Anterior cingulate cortex (tissue), 58 donors: ENCODE measurements around the gene MEGF11.

Source experiments
- DNase-seq, 58 donors: peaks; one replicate each; lab custom pipeline; 2025; lab: John Stamatoyannopoulos, UW

MEGF11 gene

DNA sequence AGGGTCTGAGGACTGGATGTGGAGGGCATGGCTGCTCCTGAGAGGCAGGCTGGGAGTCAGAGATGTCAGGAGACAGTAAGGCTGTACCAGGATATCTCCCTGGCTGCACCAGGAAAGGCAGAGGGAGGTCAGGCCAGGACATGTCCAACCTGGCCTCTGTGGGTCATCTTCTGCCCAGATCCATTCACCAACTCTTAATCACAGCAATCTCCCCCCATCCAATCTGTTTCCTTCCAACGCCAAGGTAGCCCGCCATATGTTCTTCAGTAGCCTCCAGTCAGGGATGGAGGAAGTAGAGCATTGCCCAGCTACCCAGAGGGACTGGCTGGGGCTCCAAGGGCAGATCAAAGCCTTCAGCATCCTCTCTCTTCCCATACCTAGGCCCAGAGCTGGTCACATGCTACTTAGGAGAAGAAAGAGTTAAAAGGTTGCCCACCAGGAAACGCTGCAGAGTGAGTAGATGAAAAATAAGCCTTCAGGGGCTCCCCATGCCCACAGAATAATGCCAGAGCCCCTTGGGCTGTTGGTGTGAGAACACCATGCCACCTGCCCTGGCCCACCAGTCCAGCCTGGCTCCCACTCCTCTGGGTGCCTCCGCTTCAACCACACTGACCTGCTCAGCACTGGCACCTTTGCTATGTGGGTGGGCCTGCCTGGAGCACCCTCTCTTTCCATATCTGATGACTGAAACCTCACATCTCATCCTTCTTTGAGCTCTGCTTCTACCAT, 176.8 kb downstream of the MEGF11 start:
- DNase-seq: no peak

DNA sequence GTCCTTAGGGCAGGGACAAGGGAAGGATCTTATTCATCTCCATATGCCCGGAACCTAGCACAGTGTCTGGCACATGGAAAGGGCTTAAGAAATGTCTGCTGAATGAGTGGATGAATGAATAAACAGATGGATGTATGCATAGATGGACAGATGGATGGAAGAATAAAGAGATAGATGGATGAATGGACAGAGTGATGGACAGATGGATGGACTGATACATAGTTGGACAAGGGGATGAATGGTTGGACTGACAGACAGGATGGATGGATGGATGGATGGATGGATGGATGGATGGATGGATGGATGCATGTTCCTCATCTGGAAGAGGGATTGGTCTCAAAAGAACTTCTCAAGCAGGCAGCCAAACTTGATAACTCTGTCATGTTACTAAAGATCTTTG, 177.6 kb downstream of the MEGF11 start:
- DNase-seq: no peak

DNA sequence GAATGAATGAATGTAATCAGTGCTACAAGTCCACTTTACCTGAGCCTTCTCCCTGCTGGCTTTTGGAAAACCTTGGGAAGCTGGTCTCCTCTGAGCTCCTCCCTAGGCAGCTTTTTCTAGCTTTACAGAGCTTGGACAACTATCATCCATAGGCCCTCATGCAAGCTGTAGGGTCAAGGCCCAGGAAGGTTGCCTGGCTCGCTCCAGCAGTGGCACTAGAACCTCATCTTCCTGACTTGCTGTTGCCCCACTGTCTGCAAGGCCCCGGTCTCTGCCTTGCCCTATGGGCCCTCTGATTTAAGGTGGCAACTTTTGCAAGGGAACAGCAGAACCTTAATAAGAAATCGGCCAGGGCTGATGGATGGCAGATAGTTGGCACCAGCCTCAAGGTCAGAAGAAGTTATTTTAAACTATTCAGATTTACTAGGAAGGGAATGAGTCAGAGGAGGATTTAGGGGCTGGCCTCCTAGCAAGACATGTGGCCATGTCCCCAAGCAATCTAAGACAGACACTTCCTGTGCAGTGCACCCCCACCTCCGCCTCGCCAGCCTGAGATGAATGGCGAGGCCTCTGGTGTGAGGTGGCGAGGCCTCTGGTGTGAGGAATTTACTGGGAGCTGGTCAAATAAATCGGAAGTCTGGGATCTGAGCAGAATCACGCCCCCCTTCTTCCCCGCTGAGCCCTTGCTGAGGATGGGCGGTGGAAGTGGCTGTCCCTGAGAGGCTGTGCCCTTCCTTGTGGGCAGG, 180.8 kb downstream of the MEGF11 start:
- DNase-seq: no peak

DNA sequence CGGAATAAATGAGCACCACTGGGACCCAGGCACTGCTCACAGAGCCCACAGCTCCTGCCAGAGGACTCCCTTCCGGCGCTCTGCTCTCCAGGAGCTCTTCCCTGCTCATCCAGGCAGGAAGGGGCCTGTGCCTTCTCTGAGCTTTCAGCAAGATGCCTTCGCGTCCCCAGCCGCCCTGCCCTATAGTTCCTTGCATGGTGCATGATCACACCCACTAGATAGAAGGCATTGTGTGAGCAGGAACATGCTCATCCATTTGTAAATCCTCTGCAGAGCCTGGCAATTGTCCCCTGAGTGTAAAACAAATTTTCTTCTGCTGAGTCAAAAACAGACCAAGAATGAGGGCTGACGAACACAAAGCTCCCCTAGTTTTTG, 181.6 kb downstream of the MEGF11 start:
- no peak for DNase-seq

DNA sequence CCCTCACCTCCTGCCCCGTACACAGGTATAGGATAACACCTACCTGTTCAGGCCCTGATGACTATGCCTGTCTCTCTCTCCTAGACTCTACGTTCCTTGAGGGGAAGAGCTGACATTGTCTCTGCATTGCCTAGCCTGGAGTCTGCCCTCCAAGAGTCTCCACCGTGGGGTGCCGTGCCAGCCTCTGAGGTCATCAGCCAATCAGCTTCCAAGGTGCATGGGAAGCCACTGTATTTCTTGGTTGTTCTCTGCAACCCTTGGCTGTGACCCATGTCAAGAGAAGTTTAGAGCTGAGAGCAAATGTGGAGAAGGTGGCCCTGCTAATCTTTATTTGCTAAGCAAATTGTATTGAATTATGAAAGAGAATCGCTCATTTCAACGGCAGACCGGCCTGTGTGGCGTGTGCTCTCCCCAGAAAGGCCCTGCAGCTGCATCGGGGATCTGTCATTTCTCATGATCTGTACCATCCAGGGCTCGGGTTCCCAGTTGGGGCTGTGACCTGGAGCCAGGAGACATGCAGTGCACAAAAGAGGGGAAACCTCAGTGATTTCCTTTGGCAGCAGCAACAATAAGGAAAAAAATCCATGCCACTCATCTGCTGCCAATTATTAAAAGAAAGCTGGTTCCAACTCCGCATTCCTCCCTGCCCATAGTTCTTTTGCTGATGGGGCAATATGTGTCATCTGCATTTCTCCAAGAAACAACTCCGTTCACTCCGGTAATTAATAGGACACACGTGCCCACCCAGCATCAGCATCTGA, 182.2 kb downstream of the MEGF11 start:
- no peak for DNase-seq

DNA sequence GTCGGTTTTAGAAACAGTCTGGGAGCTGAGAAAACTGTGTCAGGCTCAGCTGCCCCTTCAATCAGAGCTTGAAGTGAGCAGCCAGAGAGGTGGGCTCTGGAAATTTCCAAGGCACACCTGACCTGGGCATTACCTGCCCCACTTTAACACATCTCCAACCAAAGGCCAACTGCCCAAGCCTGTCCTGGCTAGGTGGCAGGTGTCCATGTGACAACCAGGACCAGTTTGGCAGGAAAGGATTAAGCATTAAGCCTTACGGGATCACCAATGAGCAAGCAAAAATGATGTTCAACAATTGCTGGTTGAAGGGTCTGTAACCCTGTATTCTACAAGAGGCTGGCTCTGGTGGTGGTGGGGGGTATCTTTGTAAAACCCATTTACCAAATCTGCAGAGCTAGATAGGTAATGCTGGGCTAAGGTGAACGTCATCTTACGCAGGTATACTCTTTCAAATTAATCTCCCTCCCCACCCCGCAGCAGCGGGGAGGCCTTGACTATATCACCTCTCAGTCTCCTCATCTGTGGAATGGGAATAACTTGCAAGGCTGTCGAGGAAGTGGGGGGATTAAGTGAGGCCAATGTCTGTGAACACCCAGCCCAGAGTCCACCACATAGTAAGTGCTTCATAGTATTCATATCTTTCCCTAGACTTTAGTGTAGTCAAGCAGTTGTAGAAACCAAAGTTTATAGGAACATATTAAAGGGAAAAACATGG, 183.2 kb downstream of the MEGF11 start:
- DNase-seq: no peak

DNA sequence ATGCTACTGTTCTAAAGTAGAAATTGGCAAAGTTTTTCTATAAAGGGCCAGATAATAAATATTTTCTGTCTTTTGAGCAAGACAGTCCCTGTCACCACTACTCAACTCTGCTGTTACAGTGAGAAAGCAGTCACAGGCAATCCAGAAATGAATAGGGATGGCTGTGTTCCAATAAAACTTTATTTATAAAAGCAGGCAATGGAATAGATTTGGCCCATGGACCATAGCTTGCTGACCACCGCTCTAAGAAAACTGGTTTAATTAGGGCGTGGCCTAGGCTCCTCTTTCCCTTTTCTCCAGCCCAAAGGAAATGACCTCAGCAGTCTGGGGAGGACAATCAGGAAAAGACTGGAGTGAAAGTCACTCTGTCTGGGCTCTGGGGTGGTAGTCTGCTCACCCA, 183.8 kb downstream of the MEGF11 start:
- no peak for DNase-seq

DNA sequence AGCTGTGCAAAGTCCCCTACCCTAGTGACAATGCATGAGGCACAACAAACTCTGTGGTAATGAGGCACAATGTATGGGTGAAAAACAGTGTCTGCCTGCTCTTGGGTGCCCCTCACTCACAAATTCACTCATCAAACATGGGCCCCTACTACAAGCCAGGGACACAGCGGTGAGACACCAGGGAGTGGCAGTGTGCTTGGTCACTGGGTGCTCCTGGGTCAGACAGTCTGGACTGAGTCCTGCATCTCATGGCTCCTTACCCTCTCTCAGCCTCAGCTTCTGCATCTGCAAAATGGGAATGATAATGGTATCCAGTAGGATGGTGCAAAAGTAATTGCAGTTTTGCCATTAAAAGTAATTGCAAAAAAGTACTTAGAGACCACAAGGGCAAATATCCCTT, 184.7 kb downstream of the MEGF11 start:
- DNase-seq: no peak

DNA sequence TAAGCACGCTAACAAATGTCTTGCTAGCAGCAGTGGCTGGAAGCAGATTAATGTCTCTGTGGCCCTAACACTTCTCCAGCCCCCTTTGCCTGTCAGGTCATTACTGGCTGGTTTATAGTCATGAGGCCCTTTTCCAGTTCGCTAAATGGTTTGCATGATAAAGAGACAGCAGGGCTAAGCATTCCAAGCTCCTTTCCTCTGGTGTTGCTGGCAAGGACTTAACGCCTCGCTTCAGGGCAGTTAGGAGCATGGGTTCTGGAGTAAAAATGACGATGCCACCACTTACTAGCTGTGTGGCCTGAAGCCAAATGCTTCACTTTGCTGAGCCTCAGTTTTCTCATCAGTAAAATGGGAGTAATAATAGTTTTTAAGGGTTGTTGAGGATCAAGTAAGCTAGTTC, 185.9 kb downstream of the MEGF11 start:
- no peak for DNase-seq

DNA sequence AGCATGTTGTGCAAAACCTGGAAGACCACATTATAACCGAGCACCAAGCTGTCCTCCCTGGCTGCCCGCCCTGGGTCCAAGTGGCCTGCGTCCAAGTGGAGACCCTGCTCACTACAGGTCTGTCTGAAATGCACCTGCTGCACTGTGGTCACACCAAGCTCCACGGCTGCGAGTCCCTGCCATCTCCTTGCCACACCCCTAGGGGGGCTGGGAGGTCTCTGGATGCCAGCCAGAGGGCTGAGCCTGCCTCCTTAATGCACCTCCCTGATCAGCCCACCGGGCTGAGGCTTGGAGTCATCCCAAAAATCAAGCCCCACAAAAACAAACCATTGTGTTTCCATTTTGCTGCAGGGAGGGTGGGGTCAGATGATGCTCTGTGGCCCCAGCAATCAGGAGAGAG, 187.1 kb downstream of the MEGF11 start:
- no peak for DNase-seq

DNA sequence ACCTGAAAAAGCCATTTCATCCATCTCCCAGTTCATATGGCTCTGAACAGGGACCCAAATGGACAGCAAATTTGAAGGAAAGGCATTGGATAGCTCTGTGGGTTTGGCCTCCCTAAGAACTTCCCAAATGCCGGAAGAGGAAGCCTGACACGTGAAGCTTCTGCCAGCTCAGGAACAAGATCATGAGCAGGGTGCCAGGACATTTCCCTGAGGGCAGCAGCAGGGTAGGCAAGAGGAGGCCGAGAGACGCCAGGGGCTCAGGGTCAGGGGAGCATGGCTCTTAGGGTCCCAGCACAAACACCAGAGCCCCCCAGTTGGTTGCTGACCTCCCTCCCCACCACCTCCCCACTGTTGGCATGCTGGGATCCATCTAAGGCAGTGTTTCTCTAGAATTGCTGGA, 187.5 kb downstream of the MEGF11 start:
- DNase-seq: no peak

DNA sequence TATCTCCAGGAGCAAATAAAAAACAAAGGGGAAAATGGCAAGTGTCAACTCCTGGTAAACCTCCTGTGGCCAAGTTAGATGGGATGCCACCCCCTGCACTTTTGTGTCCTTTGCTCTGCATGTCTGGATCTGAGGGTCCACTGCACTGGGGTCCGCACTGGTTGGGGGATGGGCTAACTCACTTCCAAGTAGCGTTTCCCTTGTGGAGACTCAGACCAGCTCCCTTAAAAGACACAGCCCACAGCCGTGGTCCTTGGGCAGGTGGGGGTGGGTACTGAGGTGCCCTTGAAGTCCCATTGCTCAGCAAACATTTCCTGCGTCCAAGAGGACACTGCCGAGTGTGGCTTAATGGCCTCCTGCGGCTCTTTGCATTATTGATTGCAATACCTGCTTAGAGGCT, 188.2 kb downstream of the MEGF11 start:
- no peak for DNase-seq

DNA sequence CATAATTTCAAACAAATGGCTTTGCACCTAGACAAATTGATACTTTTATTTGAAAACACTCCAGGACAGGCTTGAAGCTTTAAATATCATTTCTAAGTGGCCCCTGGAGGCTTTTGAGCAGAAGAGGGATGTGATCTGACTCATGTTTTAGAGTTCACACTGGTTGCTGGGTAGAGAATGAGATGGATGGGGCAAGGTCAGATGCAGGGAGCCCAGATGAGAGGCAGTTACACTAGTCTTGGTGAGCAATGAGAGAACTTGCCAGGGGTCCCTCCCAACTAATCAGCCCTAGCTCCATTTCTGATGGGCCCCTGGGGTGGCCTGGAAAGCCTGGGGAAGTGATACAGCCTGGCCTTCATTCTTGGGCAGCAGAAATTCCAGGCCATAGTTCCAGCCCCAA, 190.4 kb downstream of the MEGF11 start:
- no peak for DNase-seq

DNA sequence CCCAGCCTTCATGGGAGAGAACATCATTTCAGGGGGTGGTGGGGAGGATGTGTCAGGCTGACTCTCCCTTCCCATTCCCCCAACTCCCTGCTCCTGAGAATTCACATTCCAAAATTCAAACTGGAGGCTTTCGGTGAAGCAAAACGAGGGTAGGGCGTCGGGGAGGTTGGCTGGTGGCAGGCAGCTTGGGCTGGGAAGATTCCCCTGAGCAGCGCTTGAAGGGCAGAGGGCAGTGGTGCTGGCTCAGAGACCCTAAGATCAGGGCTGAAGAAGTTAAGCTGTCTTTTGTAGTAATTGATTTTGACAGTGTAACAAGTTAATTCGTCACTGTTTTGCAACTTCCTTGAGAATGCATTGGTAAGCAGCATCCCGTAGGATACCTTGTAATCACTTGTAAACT, 196.5 kb downstream of the MEGF11 start:
- DNase-seq: no peak

DNA sequence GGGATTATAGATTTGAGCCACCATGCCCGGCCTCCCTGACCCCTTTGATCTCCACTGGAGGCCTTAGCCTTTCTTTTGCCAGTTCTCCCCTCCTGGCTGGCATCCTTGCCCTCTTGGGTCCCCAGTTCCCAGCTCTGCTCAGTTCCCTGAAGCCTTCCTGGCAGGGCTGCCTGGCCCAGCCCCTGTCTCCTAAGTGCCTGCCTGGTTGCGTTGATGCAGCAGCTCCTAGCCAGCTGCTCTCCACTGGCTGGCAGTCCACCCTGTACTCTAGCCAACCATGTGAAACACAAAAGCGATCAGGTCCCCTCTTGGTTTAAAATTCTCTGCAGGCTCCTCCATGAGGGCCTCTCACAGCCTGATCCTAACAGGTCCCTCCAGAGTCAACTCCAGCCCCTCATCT, 199.6 kb downstream of the MEGF11 start:
- peak in 31 of 58 donors; percentile 3 to 52 (median 24) for DNase-seq

DNA sequence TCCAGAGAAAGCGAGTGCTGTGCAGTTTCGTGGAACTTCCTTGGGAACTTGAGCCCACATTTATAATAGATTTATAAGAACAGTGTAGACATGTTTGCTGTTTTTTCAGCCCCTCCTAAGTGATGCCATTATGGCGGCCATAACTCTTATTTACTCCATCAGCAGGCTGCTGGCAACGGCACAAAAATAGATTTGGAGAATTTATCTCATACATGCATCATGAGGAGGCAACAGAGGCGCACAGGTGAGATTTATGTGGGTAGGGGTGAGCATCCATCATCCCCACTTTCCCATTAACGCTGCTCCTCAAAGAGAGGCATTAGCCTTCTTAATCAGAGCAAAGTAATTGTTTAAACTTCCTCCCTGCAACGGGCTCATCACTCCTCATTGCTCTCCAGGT, 201.7 kb downstream of the MEGF11 start:
- DNase-seq: no peak

DNA sequence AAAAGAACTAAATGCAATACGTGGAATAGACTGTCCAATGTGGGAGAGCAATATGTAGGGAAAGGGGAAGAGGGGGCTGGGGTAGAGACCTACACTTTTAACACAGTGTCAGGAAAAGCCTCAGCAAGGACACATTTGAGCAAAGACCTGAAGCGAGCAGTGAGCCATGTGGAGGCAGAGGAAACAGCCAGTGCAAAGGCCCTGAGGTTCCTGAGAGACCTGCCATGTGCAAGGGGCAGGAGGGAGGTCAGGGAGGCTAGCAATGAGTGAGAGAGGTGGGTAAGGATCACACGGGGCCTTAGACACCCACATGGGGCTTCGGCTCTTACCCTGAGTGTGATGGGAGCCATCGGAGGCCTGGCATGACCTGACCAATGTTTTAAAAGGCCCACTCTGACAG, 203.3 kb downstream of the MEGF11 start:
- no peak for DNase-seq

DNA sequence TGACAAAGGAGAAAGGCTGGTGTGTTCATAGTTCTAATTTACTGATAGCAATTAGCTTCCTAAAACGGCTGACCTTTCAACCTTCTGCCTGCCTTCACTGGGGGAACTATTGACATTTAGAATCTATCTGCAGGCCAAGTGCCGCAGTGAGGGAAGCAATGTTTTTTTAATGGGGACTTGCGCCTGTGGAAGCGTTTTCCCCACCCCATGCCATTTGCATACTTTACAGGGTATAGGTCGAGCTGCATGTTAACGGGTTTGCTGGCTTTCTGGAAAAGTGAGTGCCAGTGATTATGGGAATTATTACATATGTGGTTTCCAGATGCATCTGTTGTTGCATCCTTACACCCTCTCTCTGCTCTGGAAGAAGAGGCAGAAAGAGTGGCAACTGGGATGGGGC, 204.2 kb downstream of the MEGF11 start:
- DNase-seq: no peak

DNA sequence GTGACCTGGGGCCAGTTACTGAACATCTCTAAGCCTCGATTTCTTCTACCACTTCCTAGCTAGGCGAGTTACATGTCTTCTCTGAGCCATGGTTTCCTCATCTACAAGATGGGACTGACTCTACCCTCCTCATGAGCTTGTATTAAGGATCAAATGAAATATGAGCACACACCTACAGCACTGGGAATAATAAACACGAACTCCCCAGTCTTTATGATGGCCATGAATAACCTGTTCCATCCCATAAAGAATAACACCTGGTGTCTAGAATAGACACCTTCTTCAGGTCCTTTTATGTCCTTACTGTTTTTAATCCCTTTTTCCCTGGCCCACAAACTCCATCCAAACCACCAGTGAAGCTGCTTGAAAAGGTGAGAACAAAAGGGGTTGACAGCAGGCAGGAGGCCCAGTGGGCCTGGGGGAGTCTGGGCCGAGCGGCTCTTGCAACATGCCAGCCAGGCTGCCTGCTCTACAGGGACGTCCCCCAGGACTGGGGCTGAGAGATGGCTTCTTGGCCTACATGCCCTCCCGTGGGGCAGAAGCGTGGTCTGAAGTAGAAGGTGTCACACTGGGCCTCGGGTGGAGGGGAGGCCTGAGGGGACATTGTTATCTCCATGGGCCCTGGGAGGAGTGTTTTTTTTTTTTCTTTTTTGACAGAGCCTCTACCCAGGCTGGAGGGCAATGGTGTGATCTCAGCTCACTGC, 206.1 kb downstream of the MEGF11 start:
- DNase-seq: no peak

DNA sequence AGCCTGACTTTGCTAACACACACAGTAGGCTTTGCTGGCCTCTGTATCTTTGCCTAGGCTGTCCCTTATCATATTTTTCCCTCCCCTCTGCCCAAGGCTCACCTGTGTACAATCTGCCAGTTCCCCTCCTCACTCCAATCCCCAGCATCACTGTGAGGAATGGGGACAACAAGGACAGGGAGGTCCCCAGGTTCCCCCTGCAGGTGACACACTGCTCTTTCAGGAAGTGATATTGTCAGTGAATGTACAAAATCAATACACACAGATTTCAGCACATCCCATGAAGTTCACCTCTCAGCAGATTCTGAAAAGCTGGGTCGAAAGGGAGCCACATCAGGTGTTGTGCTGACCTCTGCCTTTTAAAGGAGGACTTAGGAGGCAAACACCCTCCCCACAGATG, 206.8 kb downstream of the MEGF11 start:
- DNase-seq: no peak
